ENCODE measurements around the gene INPPL1.

INPPL1 gene

DNA sequence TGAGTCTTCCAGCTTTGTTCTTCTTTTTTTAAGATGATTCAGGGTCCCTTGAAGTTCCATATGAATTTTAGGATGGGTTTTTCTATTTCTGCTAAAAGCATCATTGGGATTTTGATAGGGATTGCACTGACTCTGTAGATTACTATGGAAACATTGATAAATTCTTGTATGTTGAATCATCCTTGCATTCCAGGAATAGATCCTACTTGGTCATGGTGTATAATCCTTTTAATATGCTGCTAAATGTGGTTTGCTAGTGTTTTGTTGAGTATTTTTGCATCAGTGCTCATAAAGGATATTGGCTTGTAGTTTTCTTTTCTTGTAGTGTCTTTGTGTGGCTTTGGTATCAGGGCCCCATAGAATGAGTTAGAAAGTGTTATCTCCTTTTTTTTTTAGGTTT lies 54.3 kb downstream of the INPPL1 start:
- Histone ChIP-seq H3K27me3 (ENCODE audit: insufficient read depth, poor library complexity, severe bottlenecking) (no peaks in the 10 kb centered on the region), H3K36me3 (ENCODE audit: low read depth) (no peaks in the 10 kb centered on the region), H3K9me3 (ENCODE audit: severe bottlenecking) (no peaks in the 10 kb centered on the region), H3K4me1 (ENCODE audit: insufficient read depth, poor library complexity, severe bottlenecking) (no peaks in the 10 kb centered on the region), H3K27ac (ENCODE audit: poor library complexity, severe bottlenecking) (no peak overlapping the region), H3K4me3 (ENCODE audit: severe bottlenecking) (no peak overlapping the region)
- ATAC-seq (ENCODE audit: low read depth) = peak; percentile 50; the same call in 1 of the 3 replicates
- TF ChIP-seq, protein P1, sequence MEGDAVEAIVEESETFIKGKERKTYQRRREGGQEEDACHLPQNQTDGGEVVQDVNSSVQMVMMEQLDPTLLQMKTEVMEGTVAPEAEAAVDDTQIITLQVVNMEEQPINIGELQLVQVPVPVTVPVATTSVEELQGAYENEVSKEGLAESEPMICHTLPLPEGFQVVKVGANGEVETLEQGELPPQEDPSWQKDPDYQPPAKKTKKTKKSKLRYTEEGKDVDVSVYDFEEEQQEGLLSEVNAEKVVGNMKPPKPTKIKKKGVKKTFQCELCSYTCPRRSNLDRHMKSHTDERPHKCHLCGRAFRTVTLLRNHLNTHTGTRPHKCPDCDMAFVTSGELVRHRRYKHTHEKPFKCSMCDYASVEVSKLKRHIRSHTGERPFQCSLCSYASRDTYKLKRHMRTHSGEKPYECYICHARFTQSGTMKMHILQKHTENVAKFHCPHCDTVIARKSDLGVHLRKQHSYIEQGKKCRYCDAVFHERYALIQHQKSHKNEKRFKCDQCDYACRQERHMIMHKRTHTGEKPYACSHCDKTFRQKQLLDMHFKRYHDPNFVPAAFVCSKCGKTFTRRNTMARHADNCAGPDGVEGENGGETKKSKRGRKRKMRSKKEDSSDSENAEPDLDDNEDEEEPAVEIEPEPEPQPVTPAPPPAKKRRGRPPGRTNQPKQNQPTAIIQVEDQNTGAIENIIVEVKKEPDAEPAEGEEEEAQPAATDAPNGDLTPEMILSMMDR (IDR thresholded peaks at IDR 0.05; ENCODE audit: poor library complexity, severe bottlenecking) = no peak
- DNase-seq (ENCODE audit: low spot score) = no peak

DNA sequence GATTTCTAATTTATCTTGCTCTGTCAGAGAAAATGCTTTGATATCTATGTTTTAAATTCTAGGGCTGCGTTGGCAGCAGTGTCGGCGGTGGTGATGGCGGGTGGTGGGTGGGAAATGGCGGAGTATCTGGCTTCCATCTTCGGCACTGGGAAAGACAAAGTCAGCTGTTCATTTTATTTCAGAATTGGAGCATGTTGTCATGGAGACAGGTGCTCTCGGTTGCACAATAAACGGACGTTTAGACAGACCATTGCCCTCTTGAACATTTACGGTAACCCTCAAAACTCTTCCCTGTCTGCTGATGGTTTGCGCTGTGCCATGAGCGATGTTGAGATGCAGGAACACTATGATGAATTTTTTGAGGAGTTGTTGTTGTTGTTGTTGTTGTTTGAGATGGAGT lies 55.5 kb downstream of the INPPL1 start:
- DNase-seq (ENCODE audit: low spot score) (no peak), ATAC-seq (ENCODE audit: low read depth) (no peak)
- H3K4me1 ChIP-seq (ENCODE audit: insufficient read depth, poor library complexity, severe bottlenecking) = no peaks in the 10 kb centered on the region
- H3K36me3 ChIP-seq (ENCODE audit: low read depth) = no peaks in the 10 kb centered on the region
- TF ChIP-seq, protein P1 (IDR thresholded peaks at IDR 0.05; ENCODE audit: poor library complexity, severe bottlenecking) = no peak
- H3K4me3 ChIP-seq (ENCODE audit: severe bottlenecking) = no peak overlapping the region
- no peaks in the 10 kb centered on the region for H3K27me3 ChIP-seq (ENCODE audit: insufficient read depth, poor library complexity, severe bottlenecking)
- H3K27ac ChIP-seq (ENCODE audit: poor library complexity, severe bottlenecking) = no peak overlapping the region
- no peaks in the 10 kb centered on the region for H3K9me3 ChIP-seq (ENCODE audit: severe bottlenecking)

DNA sequence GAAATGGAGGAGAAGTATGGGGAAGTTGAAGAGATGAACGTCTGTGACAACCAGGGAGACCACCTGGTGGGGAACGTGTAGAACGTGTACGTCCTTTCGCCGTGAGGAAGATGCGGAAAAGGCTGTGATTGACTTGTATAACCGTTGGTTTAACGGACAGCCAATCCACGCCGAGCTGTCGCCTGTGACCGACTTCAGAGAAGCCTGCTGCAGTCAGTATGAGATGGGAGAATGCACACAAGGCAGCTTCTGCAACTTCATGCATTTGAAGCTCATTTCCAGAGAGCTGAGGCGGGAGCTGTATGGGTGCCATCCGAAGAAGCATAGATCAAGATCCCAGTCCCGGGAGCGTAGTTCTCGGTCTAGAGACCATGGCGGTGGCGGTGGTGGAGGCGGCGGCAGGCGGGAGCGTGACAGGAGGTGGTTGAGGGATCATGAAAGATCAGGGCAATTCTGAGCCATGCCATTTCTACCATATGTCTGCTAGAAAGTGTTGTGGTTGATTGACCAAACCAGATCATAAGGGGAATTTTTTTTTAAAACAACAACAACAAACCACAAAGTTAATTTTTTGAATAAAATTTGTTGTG lies 56.3 kb downstream of the INPPL1 start:
- DNase-seq (ENCODE audit: low spot score) (no peak), ATAC-seq (ENCODE audit: low read depth) (no peak)
- H3K36me3 ChIP-seq (ENCODE audit: low read depth) = no peaks in the 10 kb centered on the region
- H3K4me1 ChIP-seq (ENCODE audit: insufficient read depth, poor library complexity, severe bottlenecking) = no peaks in the 10 kb centered on the region
- H3K9me3 ChIP-seq (ENCODE audit: severe bottlenecking) = no peaks in the 10 kb centered on the region
- TF ChIP-seq, protein P1 (IDR thresholded peaks at IDR 0.05; ENCODE audit: poor library complexity, severe bottlenecking) = no peak
- no peak overlapping the region for H3K4me3 ChIP-seq (ENCODE audit: severe bottlenecking)
- no peaks in the 10 kb centered on the region for H3K27me3 ChIP-seq (ENCODE audit: insufficient read depth, poor library complexity, severe bottlenecking)
- H3K27ac ChIP-seq (ENCODE audit: poor library complexity, severe bottlenecking) = no peak overlapping the region

DNA sequence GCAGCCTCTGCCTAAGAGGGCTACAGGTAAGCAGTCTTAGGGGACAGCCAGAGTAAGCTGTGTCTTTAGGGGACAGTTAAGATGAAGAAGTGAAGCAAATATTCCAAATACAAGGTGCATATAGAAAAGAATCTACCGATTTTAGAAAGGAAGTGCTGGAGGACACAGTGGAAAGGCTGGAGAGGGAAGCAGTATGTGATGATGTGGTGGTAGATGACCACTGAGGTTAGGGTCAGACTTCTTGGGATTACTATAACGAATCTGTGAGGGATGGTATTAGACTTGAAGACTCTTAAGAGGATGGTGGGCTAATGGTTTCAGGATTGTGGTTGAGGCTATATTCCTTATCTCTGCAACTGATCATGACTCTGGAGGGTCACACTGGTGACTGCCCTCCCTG lies 59.4 kb downstream of the INPPL1 start:
- Histone ChIP-seq H3K4me1 (ENCODE audit: insufficient read depth, poor library complexity, severe bottlenecking) (no peaks in the 10 kb centered on the region), H3K9me3 (ENCODE audit: severe bottlenecking) (no peaks in the 10 kb centered on the region), H3K27me3 (ENCODE audit: insufficient read depth, poor library complexity, severe bottlenecking) (no peaks in the 10 kb centered on the region), H3K4me3 (ENCODE audit: severe bottlenecking) (no peak overlapping the region), H3K36me3 (ENCODE audit: low read depth) (no peaks in the 10 kb centered on the region), H3K27ac (ENCODE audit: poor library complexity, severe bottlenecking) (no peak overlapping the region)
- DNase-seq (ENCODE audit: low spot score) (no peak), ATAC-seq (ENCODE audit: low read depth) (no peak)
- TF ChIP-seq, protein P1 (IDR thresholded peaks at IDR 0.05; ENCODE audit: poor library complexity, severe bottlenecking) = no peak

DNA sequence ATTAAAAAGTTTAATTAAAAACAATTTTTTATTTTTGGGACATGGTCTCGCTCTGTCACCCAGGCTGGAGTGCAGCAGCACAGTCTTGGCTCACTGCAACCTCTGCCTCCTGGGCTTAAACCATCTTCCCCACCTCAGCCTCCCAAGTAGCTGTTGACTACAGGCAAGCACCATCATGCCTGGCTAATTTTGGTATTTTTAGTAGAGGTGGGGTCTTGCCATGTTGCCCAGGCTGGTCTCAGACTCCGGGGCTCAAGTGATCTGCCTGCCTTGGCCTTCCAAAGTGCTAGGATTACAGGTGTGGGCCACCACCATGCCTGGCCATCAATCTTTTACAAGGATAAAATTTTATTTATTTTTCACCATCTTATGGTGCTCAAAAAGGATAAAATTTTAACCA lies 62.7 kb downstream of the INPPL1 start:
- Histone ChIP-seq H3K9me3 (ENCODE audit: severe bottlenecking) (no peaks in the 10 kb centered on the region), H3K27me3 (ENCODE audit: insufficient read depth, poor library complexity, severe bottlenecking) (no peaks in the 10 kb centered on the region), H3K36me3 (ENCODE audit: low read depth) (no peaks in the 10 kb centered on the region), H3K27ac (ENCODE audit: poor library complexity, severe bottlenecking) (no peak overlapping the region), H3K4me1 (ENCODE audit: insufficient read depth, poor library complexity, severe bottlenecking) (no peaks in the 10 kb centered on the region), H3K4me3 (ENCODE audit: severe bottlenecking) (no peak overlapping the region)
- DNase-seq (ENCODE audit: low spot score) (no peak), ATAC-seq (ENCODE audit: low read depth) (no peak)
- TF ChIP-seq, protein P1 (IDR thresholded peaks at IDR 0.05; ENCODE audit: poor library complexity, severe bottlenecking) = no peak

Data from RWPE2 (cell line).